Thyroid gland (tissue), 4 donors: ENCODE results near the gene CMPK1. TPM values are rescaled to one million over a fixed set of nuclear protein-coding genes. Genes with fewer than 3 reads are reported as not detected.

Source experiments
- DNase-seq, 2 donors: peaks; one replicate each; pipeline ENCODE4 v3.0.0-alpha.2; 2019
- H3K27ac ChIP-seq, 3 donors: fragments of 200-600 bp; sonication (generic); 1 replicate in 2 of 3; 2 replicates in 1 of 3; pipeline ENCODE4 v1.5.1; 2016 to 2019; ENCODE audit warnings: mild to moderate bottlenecking in 1 of 3, moderate library complexity in 1 of 3
- H3K27me3 ChIP-seq: fragments of 200-600 bp; sonication (generic); one replicate; pipeline ENCODE4 v1.5.1; 2019
- H3K36me3 ChIP-seq, 2 donors: fragments of 200-600 bp; sonication (generic); one replicate each; pipeline ENCODE4 v1.5.1; 2016 to 2019
- H3K4me1 ChIP-seq, 2 donors: fragments of 200-600 bp; sonication (generic); one replicate each; pipeline ENCODE4 v1.5.1; 2017 to 2019
- H3K4me3 ChIP-seq, 3 donors: fragments of 200-600 bp; sonication (generic); replicated peaks in 1 of 3; 1 replicate in 2 of 3; 2 replicates in 1 of 3; pipeline ENCODE4 v1.5.1; 2016; ENCODE audit warnings: mild to moderate bottlenecking in 1 of 3
- H3K9me3 ChIP-seq: fragments of 200-600 bp; sonication (generic); one replicate; pipeline ENCODE4 v1.5.1; 2017
- POLR2A ChIP-seq, 2 donors: fragments of 450-650 bp; IDR thresholded peaks; one replicate each; pipeline ENCODE4 v1.6.1; 2017; ENCODE audit warnings: antibody characterized with exemption in 2 of 2, mild to moderate bottlenecking in 2 of 2, moderate library complexity in 1 of 2
- WGBS, 2 donors: methylation state at CpG; one replicate each; pipeline ENCODE4 v1.1.5; 2017; 5-methylcytosine and 5-hydroxymethylcytosine counted together
- intact Hi-C: fragments of 100-400 bp; cut with DNase I; formaldehyde crosslinking; loops from one replicate; pipeline ENCODE4 v1.15.1; 2023
- total RNA-seq, 4 donors: library from RNA; depleted of rRNA; stranded (reverse); fragments of >200 nt; gene quantifications; one replicate each; pipeline ENCODE4 v1.2.3, GENCODE V29; 2016
- TF ChIP-seq, protein P1 (sequence below), 6 experiments: fragments of 200-600 bp in 3 of 6; fragments of 450-650 bp in 3 of 6; sonication (generic) in 3 of 6; IDR thresholded peaks; one replicate each; pipeline ENCODE4 v1.5.1; 2016 to 2019; ENCODE audit warnings: antibody characterized with exemption in 6 of 6, mild to moderate bottlenecking in 2 of 6, inconsistent platforms in 1 of 6, moderate library complexity in 1 of 6

The CMPK1 gene
- total RNA-seq, 4 donors from 2014 or later: 122 to 147 (median 134) TPM

DNA sequence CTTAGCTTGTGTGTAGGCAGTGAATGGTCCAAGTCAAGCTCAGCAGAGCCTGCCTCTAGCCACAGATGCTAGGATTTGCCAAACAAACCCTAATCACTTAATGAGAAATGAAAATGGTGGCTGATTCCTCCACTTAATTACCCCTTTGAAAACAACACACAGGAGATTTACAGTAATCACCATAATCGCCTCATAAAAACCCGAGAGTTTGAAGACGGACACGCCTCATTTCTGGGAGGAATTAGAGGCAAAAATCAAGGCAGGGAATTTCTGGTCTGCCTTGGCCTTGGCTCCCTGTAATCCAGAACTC, 66.2 kb downstream of the CMPK1 start:
- DNase-seq: no peak
- no peak overlapping the region for H3K27ac ChIP-seq
- H3K36me3 ChIP-seq: no peaks in the 10 kb centered on the region
- no peak overlapping the region for H3K4me3 ChIP-seq
- intact Hi-C loops: no loop called here
- 90 to 95% methylated on average over 4 of the region's 4 CpGs for WGBS, 2 donors
- no peaks in the 10 kb centered on the region for H3K9me3 ChIP-seq
- no peaks in the 10 kb centered on the region for H3K27me3 ChIP-seq
- H3K4me1 ChIP-seq: no peaks in the 10 kb centered on the region
- no peak for TF ChIP-seq POLR2A (IDR thresholded peaks at IDR 0.05)

DNA sequence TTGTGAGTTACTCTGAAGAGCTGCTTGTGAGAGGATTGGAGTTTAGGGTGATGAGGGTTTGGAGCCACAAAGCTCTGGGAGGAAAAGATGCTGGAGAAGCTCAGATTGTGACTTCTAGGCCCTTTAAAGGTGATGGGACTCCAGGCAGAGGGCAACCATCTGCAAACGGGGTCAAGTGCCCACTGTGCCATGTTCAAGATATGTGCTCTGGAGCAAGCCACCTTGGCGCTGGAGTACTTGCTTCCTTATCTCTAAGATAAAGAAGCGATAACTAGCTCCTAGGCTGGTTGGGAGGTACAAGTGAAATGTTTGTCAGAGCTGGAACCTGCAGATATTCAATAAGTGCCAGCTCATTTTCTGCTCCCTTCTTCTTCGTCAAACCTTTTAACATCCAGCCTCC, 68.2 kb downstream of the CMPK1 start:
- H3K27ac ChIP-seq: no peak overlapping the region
- no peak for DNase-seq
- WGBS, 2 donors: 84 to 87% methylated on average over 4 of the region's 4 CpGs
- no peaks in the 10 kb centered on the region for H3K27me3 ChIP-seq
- TF ChIP-seq POLR2A (IDR thresholded peaks at IDR 0.05): no peak
- TF ChIP-seq, protein P1, sequence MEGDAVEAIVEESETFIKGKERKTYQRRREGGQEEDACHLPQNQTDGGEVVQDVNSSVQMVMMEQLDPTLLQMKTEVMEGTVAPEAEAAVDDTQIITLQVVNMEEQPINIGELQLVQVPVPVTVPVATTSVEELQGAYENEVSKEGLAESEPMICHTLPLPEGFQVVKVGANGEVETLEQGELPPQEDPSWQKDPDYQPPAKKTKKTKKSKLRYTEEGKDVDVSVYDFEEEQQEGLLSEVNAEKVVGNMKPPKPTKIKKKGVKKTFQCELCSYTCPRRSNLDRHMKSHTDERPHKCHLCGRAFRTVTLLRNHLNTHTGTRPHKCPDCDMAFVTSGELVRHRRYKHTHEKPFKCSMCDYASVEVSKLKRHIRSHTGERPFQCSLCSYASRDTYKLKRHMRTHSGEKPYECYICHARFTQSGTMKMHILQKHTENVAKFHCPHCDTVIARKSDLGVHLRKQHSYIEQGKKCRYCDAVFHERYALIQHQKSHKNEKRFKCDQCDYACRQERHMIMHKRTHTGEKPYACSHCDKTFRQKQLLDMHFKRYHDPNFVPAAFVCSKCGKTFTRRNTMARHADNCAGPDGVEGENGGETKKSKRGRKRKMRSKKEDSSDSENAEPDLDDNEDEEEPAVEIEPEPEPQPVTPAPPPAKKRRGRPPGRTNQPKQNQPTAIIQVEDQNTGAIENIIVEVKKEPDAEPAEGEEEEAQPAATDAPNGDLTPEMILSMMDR (IDR thresholded peaks at IDR 0.05): no peak
- no peak overlapping the region for H3K4me3 ChIP-seq
- H3K9me3 ChIP-seq: no peaks in the 10 kb centered on the region
- H3K4me1 ChIP-seq: no peaks in the 10 kb centered on the region
- H3K36me3 ChIP-seq: no peaks in the 10 kb centered on the region
- intact Hi-C loops: no loop called here

DNA sequence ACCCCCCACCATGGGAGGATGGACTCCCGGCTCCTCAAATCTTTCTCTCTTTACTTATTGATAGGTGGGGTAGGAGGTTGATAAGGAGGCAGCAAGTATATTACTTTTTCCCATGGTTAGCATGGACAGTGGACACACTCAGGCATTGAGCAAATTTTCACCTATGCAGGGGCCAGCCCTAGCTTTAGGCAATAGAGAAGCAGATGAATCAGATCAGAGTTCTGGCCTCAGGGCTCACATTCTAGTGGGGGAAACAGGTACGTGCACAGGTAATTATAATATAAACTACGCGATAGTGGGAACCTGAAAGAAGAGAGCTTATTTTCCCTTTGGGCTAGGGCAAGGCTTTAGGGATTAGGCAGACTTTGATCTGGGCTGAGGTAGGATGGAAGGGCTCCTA, 69.0 kb downstream of the CMPK1 start:
- H3K9me3 ChIP-seq: no peaks in the 10 kb centered on the region
- no peak overlapping the region for H3K4me3 ChIP-seq
- no peak for DNase-seq
- intact Hi-C loops: no loop called here
- no peak overlapping the region for H3K27ac ChIP-seq
- no peaks in the 10 kb centered on the region for H3K36me3 ChIP-seq
- 90 to 92% methylated on average over 4 of the region's 4 CpGs for WGBS, 2 donors
- H3K27me3 ChIP-seq: no peaks in the 10 kb centered on the region
- TF ChIP-seq POLR2A (IDR thresholded peaks at IDR 0.05): no peak
- TF ChIP-seq, protein P1 (IDR thresholded peaks at IDR 0.05): no peak
- no peaks in the 10 kb centered on the region for H3K4me1 ChIP-seq

DNA sequence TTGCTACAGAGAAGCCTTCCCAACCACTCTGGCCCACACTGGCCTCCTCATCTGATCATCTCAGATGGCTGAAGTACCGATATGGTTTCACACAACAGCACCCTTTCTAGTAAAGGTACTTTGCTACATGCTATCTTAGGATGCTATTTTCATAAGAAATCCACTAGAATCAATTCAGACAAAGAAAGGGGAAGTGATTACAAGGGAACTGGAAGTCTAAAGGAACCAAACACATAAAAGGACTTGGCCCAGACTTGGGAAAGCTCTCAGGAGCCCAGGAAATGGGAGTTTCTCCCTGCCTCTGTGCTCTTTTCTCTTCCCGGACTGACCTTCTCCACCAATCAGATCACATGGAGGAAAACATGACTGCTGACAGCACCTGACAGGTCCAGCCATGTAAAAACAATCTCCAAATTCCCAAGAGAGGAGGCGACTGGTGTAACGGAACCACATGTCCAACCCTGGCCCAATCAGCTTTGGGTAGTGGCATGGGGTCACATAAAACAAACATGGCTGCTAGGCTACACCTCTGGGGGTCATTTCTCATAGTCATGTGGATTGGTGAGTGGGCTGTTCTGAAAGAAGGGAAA, 69.8 kb downstream of the CMPK1 start:
- DNase-seq: no peak
- intact Hi-C loops: no loop called here
- Histone ChIP-seq H3K4me3 (no peak overlapping the region), H3K36me3 (no peaks in the 10 kb centered on the region), H3K27ac (no peak overlapping the region), H3K9me3 (no peaks in the 10 kb centered on the region), H3K4me1 (no peaks in the 10 kb centered on the region), H3K27me3 (no peaks in the 10 kb centered on the region)
- WGBS, 2 donors: 65 to 77% methylated on average over 4 of the region's 4 CpGs
- no peak for TF ChIP-seq POLR2A (IDR thresholded peaks at IDR 0.05)
- TF ChIP-seq, protein P1 (IDR thresholded peaks at IDR 0.05): no peak

DNA sequence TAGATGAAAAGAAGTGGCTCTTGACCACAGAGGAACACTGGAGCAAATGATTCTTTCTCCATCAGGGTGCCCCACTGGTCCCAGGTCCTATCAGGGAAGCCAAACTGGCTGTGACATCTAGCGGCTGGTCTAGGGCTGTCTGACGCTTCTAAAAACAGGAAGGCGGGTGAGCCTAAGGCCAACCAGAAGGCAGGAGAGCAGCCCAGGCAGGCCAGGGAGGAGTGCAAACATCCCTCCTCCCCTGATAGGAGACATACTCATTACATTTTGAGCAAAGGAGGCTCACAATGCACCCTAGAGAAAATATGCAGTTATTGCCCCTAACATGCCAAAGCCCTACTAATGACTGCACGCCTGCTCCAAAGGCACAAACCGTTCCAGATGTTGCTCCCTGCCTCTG, 72.1 kb downstream of the CMPK1 start:
- H3K4me3 ChIP-seq: no peak overlapping the region
- H3K36me3 ChIP-seq: no peaks in the 10 kb centered on the region
- TF ChIP-seq, protein P1 (IDR thresholded peaks at IDR 0.05): no peak
- TF ChIP-seq POLR2A (IDR thresholded peaks at IDR 0.05): no peak
- H3K27ac ChIP-seq: no peak overlapping the region
- H3K4me1 ChIP-seq: no peaks in the 10 kb centered on the region
- DNase-seq: no peak
- WGBS, 2 donors: 66 to 81% methylated on average over 5 of the region's 5 CpGs
- H3K27me3 ChIP-seq: no peaks in the 10 kb centered on the region
- H3K9me3 ChIP-seq: no peaks in the 10 kb centered on the region
- intact Hi-C loops: no loop called here

DNA sequence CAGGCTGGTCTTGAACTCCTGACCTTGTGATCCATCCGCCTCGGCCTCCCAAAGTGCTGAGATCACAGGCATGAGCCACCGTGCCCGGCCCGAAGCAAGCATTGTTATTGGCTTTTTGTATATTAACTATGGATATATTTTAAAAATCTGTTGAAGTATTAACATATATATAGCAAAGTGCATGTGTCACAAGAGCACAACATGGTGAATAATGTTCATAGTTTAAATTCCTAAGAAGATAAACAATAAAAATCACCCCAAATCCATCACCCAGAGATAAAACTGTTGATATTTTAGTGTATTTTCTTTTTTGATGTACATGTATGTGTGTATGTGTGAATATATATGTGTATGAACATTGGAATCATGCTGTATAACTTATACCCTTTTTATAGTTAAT, 73.4 kb downstream of the CMPK1 start:
- no peak overlapping the region for H3K4me3 ChIP-seq
- TF ChIP-seq, protein P1 (IDR thresholded peaks at IDR 0.05): no peak
- TF ChIP-seq POLR2A (IDR thresholded peaks at IDR 0.05): no peak
- H3K27me3 ChIP-seq: no peaks in the 10 kb centered on the region
- H3K4me1 ChIP-seq: no peaks in the 10 kb centered on the region
- no peak overlapping the region for H3K27ac ChIP-seq
- no peaks in the 10 kb centered on the region for H3K9me3 ChIP-seq
- no peaks in the 10 kb centered on the region for H3K36me3 ChIP-seq
- no peak for DNase-seq
- WGBS, 2 donors: 97 to 98% methylated on average over 5 of the region's 5 CpGs
- intact Hi-C loops: no loop called here
